Ishikawa (cell line): ENCODE data around the gene TAOK3.

Experiments used
- CEBPB ChIP-seq: IDR thresholded peaks from 2 replicates; pipeline ENCODE4 v1.6.1; 2012
- CREB1 ChIP-seq: IDR thresholded peaks from 2 replicates; pipeline ENCODE4 v1.6.1; 2012; ENCODE audit warnings: low read depth
- EP300 ChIP-seq: IDR thresholded peaks from 2 replicates; pipeline ENCODE4 v1.6.1; 2012; ENCODE audit warnings: borderline replicate concordance
- FOXM1 ChIP-seq: IDR thresholded peaks from 2 replicates; pipeline ENCODE4 v1.6.1; 2012; ENCODE audit warnings: low read depth, borderline replicate concordance
- MAX ChIP-seq: IDR thresholded peaks from 2 replicates; pipeline ENCODE4 v1.6.1; 2012
- REST ChIP-seq: IDR thresholded peaks from 2 replicates; pipeline ENCODE4 v1.6.1; 2012; ENCODE audit warnings: low read depth, mild to moderate bottlenecking
- TAF1 ChIP-seq: IDR thresholded peaks from 2 replicates; pipeline ENCODE4 v1.6.1; 2012; ENCODE audit warnings: low read depth, mild to moderate bottlenecking
- USF1 ChIP-seq: IDR thresholded peaks from 2 replicates; pipeline ENCODE4 v1.6.1; 2012
- YY1 ChIP-seq: IDR thresholded peaks from 2 replicates; pipeline ENCODE4 v1.6.1; 2012; ENCODE audit warnings: low read depth
- ZBTB7A ChIP-seq: IDR thresholded peaks from 2 replicates; pipeline ENCODE4 v1.6.1; 2012; ENCODE audit warnings: low read depth

DNA sequence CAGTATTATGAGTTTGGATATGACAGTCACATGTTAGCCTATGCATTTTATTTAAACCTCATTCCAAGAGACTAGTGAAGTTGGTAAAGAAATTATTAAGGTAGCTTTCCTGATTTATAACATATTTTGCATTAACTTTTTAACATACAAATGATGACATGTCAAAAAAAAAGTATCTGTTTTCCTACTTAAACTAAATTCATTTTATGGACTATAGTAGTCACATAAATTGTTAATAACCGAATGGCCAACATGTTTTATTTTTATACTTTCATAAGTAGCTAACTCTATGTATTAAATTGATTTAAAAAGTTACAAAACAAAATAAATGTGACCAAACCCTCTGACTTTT is 14.7 kb downstream of the TAOK3 start:
- TF ChIP-seq EP300 = no peak
- no peak for TF ChIP-seq MAX
- TF ChIP-seq FOXM1 = no peak
- TF ChIP-seq USF1 = no peak
- no peak for TF ChIP-seq TAF1
- no peak for TF ChIP-seq YY1
- no peak for TF ChIP-seq CREB1
- no peak for TF ChIP-seq REST
- no peak for TF ChIP-seq CEBPB
- TF ChIP-seq ZBTB7A = no peak
